Keratinocyte (primary cell): ENCODE data around the gene LYL1. TPM values are rescaled to one million over a fixed set of nuclear protein-coding genes. Genes with fewer than 3 reads are reported as not detected.

Experiments
- DNase-seq: peaks from one replicate; pipeline ENCODE4 v3.0.0-alpha.2; 2011; ENCODE audit warnings: low read depth, missing footprints, low spot score
- FAIRE-seq: peaks from 2 replicates; lab custom pipeline; 2011; peaks lifted over from hg19 to GRCh38; lab: Jason Lieb, UNC
- H2AFZ ChIP-seq: 2 replicates; pipeline ENCODE4 v1.6.0; 2012; ENCODE audit warnings: low read length, control low read depth, inconsistent platforms; ENCODE audit not compliant: control insufficient read depth
- H3K27ac ChIP-seq: 2 replicates; pipeline ENCODE4 v1.5.1; 2011; ENCODE audit warnings: low read length; ENCODE audit not compliant: control insufficient read depth, insufficient read depth
- H3K27me3 ChIP-seq: 3 replicates; pipeline ENCODE4 v1.6.0; 2011; ENCODE audit warnings: low read length; ENCODE audit not compliant: control insufficient read depth, insufficient read depth; ENCODE audit errors: extremely low read depth
- H3K36me3 ChIP-seq, 2 experiments: 2 replicates in 1 of 2; 3 replicates in 1 of 2; pipeline ENCODE4 v1.5.1; 2011; ENCODE audit warnings: low read length in 2 of 2, mild to moderate bottlenecking in 1 of 2; ENCODE audit not compliant: control insufficient read depth in 2 of 2, insufficient read depth in 2 of 2; ENCODE audit errors: extremely low read depth in 1 of 2
- H3K4me1 ChIP-seq: 3 replicates; pipeline ENCODE4 v1.5.1; 2011; ENCODE audit warnings: low read length; ENCODE audit not compliant: control insufficient read depth, insufficient read depth; ENCODE audit errors: extremely low read depth
- H3K4me2 ChIP-seq: 3 replicates; pipeline ENCODE4 v1.6.0; 2011; ENCODE audit warnings: low read depth, low read length; ENCODE audit not compliant: control insufficient read depth, insufficient read depth; ENCODE audit errors: extremely low read depth
- H3K4me3 ChIP-seq, 3 experiments: fragments of 200-600 bp in 1 of 3; sonication (generic) in 1 of 3; 2 replicates in 2 of 3; 3 replicates in 1 of 3; pipeline ENCODE4 v1.5.1; 2011 to 2016; ENCODE audit warnings: low read length in 3 of 3, mild to moderate bottlenecking in 3 of 3, control low read depth in 2 of 3, inconsistent platforms in 1 of 3, low read depth in 1 of 3, mixed read lengths in 1 of 3, mixed run types in 1 of 3, moderate library complexity in 1 of 3; ENCODE audit not compliant: control insufficient read depth in 2 of 3, insufficient read depth in 2 of 3; ENCODE audit errors: extremely low read depth in 1 of 3
- H3K79me2 ChIP-seq: 2 replicates; pipeline ENCODE4 v1.6.0; 2012; ENCODE audit warnings: low read length; ENCODE audit not compliant: control insufficient read depth, insufficient read depth
- H3K9ac ChIP-seq: 3 replicates; pipeline ENCODE4 v1.6.0; 2011; ENCODE audit warnings: low read length; ENCODE audit not compliant: control insufficient read depth, insufficient read depth; ENCODE audit errors: extremely low read depth
- H3K9me1 ChIP-seq: 3 replicates; pipeline ENCODE4 v1.6.0; 2011; ENCODE audit warnings: low read length; ENCODE audit not compliant: control insufficient read depth, insufficient read depth; ENCODE audit errors: extremely low read depth
- H3K9me3 ChIP-seq: 2 replicates; pipeline ENCODE4 v1.5.1; 2012; ENCODE audit warnings: low read depth, low read length; ENCODE audit not compliant: control insufficient read depth
- H4K20me1 ChIP-seq: 3 replicates; pipeline ENCODE4 v1.6.0; 2011; ENCODE audit warnings: low read length; ENCODE audit not compliant: control insufficient read depth, insufficient read depth; ENCODE audit errors: extremely low read depth
- EZH2 ChIP-seq: IDR thresholded peaks from one replicate; pipeline ENCODE4 v1.6.1; 2012; ENCODE audit warnings: inconsistent platforms, mild to moderate bottlenecking, low read length, moderate library complexity
- dilution Hi-C: fragments of 300-500 bp; cut with MboI; formaldehyde crosslinking; loops from one replicate; pipeline ENCODE4 v1.7.0; 2020; ENCODE audit warnings: low sequenced_read_pairs; ENCODE audit not compliant: extremely low pct_ligation_motif_present
- polyA plus RNA-seq, 5 experiments: library from polyadenylated mRNA; depleted of rRNA in 3 of 5; stranded (reverse) in 3 of 5; stranded (forward) in 1 of 5; unstranded in 1 of 5; fragments of >200 nt; gene quantifications; 1 replicate in 1 of 5; 2 replicates in 3 of 5; 3 replicates in 1 of 5; pipeline versions ENCODE4 v1.2.1 to v1.2.3, GENCODE V29; 2011 to 2012; ENCODE audit warnings: missing spikeins in 2 of 5, low read depth in 1 of 5, low replicate concordance in 1 of 5
- TF ChIP-seq, protein P1 (sequence below), 3 experiments: IDR thresholded peaks in 1 of 3; conservative IDR thresholded peaks in 1 of 3; optimal IDR thresholded peaks in 1 of 3; 2 replicates in 2 of 3; 3 replicates in 1 of 3; pipeline versions ENCODE3 to v1.5.1; 2011; ENCODE audit warnings: low read length in 3 of 3, mild to moderate bottlenecking in 3 of 3, moderate library complexity in 2 of 3, control low read depth in 1 of 3, inconsistent platforms in 1 of 3; ENCODE audit not compliant: insufficient read depth in 2 of 3; ENCODE audit errors: extremely low read depth in 1 of 3

The LYL1 gene
- polyA plus RNA-seq, 1 donor (not counting 4 experiments of a cell fraction or from before 2014, with no cell fraction given): 0.07 TPM

DNA sequence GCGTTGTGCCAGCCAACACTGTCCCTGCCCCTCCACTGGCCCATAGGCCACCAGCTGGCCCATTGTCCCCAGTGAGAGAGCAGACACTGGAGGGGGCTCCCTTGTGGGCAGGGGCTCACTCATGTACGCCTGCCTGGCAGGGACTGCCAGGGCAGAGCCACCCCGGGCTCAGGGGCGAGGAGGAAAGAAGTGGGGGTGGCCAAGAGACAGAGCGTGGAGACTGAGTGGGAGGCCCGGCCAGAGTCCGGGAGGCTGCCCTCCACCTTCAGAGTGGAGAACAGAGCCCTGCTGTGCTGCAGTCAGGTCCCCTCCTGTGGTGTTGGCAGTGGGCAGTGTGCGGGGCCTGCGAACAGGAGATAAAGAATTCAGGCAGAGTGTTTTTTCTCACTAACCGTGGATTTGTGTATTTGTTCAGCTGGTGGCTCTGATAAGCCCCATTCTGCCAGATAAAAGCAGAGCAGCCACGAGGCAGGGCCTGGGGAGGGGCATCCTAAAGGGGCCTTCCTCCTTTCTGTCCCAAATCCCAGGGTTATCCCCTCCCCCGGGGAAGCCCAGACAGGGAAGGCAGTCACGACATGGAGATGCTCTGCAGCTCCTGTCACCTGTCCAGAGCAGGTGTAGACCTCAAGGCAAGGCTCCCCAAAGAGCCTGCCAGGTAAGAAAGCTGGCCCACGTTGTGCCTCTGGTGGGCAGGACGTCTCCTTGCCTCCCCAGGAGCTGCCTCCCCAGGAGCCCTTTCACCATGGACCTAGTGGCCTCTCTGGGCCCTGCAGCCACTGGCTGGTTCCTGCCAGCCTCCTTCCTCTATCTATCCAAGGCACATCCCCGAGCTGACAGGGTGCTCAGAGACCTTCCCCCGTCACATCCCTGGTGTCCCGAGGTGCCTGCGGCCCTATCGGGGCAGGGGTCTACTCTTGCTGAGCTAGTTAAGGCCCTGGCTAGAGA lies 33.0 kb downstream of the LYL1 start:
- FAIRE-seq (no peak), DNase-seq (no peak)
- no peaks in the 10 kb centered on the region for H4K20me1 ChIP-seq
- H3K36me3 ChIP-seq: peaks cover 6 to 15% of the 10 kb centered on the region in 2 experiments
- no peaks in the 10 kb centered on the region for H3K4me1 ChIP-seq
- H3K27me3 ChIP-seq: no peaks in the 10 kb centered on the region
- no peaks in the 10 kb centered on the region for H3K9me3 ChIP-seq
- no peaks in the 10 kb centered on the region for H3K9me1 ChIP-seq
- H3K79me2 ChIP-seq: peaks cover 13% of the 10 kb centered on the region
- no peak overlapping the region for H2AFZ ChIP-seq
- dilution Hi-C loops: no loop called here
- H3K4me2 ChIP-seq: no peak overlapping the region
- H3K4me3 ChIP-seq: no peak overlapping the region
- H3K9ac ChIP-seq: no peak overlapping the region
- TF ChIP-seq, protein P1, sequence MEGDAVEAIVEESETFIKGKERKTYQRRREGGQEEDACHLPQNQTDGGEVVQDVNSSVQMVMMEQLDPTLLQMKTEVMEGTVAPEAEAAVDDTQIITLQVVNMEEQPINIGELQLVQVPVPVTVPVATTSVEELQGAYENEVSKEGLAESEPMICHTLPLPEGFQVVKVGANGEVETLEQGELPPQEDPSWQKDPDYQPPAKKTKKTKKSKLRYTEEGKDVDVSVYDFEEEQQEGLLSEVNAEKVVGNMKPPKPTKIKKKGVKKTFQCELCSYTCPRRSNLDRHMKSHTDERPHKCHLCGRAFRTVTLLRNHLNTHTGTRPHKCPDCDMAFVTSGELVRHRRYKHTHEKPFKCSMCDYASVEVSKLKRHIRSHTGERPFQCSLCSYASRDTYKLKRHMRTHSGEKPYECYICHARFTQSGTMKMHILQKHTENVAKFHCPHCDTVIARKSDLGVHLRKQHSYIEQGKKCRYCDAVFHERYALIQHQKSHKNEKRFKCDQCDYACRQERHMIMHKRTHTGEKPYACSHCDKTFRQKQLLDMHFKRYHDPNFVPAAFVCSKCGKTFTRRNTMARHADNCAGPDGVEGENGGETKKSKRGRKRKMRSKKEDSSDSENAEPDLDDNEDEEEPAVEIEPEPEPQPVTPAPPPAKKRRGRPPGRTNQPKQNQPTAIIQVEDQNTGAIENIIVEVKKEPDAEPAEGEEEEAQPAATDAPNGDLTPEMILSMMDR (optimal IDR thresholded peaks at IDR 0.05 in 1 of 3, IDR thresholded peaks at IDR 0.05 in 1 of 3, conservative IDR thresholded peaks at IDR 0.05 in 1 of 3; ENCODE audit: extremely low read depth in 1 of 3, insufficient read depth in 2 of 3, low read length in 3 of 3): no peak
- no peak for TF ChIP-seq EZH2
- no peak overlapping the region for H3K27ac ChIP-seq

DNA sequence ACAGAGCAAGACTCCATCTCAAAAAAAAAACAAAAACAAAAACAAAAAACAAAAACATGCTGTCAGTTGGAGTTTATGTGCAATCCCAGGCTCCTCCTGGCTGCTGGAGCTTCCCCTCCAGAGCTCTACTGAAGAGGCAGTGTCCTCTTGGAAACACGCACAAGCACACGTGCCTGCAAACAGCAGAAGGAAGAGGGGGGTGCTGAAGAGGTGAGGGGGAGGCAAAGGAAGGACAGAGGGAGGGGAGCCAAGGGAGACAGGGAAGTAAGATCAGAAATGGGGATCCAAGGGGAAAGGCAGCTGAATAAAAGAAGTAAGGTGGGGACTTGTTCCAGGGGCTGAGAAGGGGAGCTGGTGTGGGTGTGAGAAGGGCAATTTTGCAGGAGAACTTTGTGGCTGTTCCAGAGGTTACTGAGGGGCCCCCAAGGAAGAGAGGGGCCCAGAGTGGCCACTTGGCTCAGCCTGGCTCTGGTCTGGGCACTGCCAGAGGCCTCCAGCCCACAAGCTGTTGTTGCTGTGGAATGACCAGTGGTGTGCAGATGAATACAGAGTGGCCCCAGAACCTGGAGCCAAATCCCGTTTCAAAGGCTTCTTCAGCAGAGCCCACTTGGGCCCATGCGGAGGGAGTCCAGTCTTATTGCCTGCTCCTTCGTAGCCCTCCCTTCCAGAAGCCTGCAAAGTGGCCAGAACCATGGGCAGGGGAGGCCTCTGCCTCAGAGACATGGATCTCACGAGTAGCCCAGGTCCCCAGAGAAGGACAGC lies 34.4 kb downstream of the LYL1 start:
- Histone ChIP-seq H3K9ac (no peak overlapping the region), H3K36me3 (peaks cover under 1 to 9% of the 10 kb centered on the region in 2 experiments), H3K9me1 (no peaks in the 10 kb centered on the region), H3K9me3 (no peaks in the 10 kb centered on the region), H3K27ac (no peak overlapping the region), H3K4me1 (no peaks in the 10 kb centered on the region), H2AFZ (no peak overlapping the region), H3K4me3 (no peak overlapping the region), H4K20me1 (no peaks in the 10 kb centered on the region), H3K79me2 (peaks cover 18% of the 10 kb centered on the region), H3K4me2 (no peak overlapping the region), H3K27me3 (no peaks in the 10 kb centered on the region)
- dilution Hi-C loops: no loop called here
- TF ChIP-seq, protein P1 (optimal IDR thresholded peaks at IDR 0.05 in 1 of 3, IDR thresholded peaks at IDR 0.05 in 1 of 3, conservative IDR thresholded peaks at IDR 0.05 in 1 of 3; ENCODE audit: extremely low read depth in 1 of 3, insufficient read depth in 2 of 3, low read length in 3 of 3): no peak
- TF ChIP-seq EZH2: no peak
- DNase-seq (no peak), FAIRE-seq (no peak)
